ENCODE results near the gene EDA. TPM values are rescaled to one million over a fixed set of nuclear protein-coding genes. Genes with fewer than 3 reads are reported as not detected.

Gene EDA
- total RNA-seq, 2 donors from 2014 or later, result 8.1 to 10.1 TPM

- 57% methylated on average over 1 of the region's 1 CpG for WGBS
- Histone ChIP-seq H3K4me1 (replicated peaks) (no peaks in the 10 kb centered on the region), H3K36me3 (no peaks in the 10 kb centered on the region), H3K27me3 (replicated peaks; ENCODE audit: insufficient read depth) (no peaks in the 10 kb centered on the region), H3K4me3 (no peak overlapping the region), H3K9me3 (no peaks in the 10 kb centered on the region), H3K27ac (no peak overlapping the region)
- intact Hi-C loops (cut with DNase I), result no loop called here
- no peak for DNase-seq (ENCODE audit: low spot score)
- TF ChIP-seq POLR2A (IDR thresholded peaks at IDR 0.05) (no peak), CTCF (IDR thresholded peaks at IDR 0.05) (no peak), POLR2AphosphoS5 (IDR thresholded peaks at IDR 0.05) (no peak)
Observed at GRCh38 chrX:69664693-69665092, 48.8 kb downstream of the EDA start.

GRCh38 chrX:69670001-69670555 lies 54.2 kb downstream of the EDA start:
- Histone ChIP-seq H3K9me3 (no peaks in the 10 kb centered on the region), H3K4me1 (replicated peaks) (no peaks in the 10 kb centered on the region), H3K27me3 (replicated peaks; ENCODE audit: insufficient read depth) (no peaks in the 10 kb centered on the region), H3K27ac (no peak overlapping the region), H3K4me3 (no peak overlapping the region), H3K36me3 (no peaks in the 10 kb centered on the region)
- TF ChIP-seq CTCF (IDR thresholded peaks at IDR 0.05), result no peak
- TF ChIP-seq POLR2AphosphoS5 (IDR thresholded peaks at IDR 0.05), result no peak
- no peak for TF ChIP-seq POLR2A (IDR thresholded peaks at IDR 0.05)
- DNase-seq (ENCODE audit: low spot score), result no peak
- 100% methylated on average over 2 of the region's 2 CpGs for WGBS
- intact Hi-C loops (cut with DNase I), result no loop called here

DNA sequence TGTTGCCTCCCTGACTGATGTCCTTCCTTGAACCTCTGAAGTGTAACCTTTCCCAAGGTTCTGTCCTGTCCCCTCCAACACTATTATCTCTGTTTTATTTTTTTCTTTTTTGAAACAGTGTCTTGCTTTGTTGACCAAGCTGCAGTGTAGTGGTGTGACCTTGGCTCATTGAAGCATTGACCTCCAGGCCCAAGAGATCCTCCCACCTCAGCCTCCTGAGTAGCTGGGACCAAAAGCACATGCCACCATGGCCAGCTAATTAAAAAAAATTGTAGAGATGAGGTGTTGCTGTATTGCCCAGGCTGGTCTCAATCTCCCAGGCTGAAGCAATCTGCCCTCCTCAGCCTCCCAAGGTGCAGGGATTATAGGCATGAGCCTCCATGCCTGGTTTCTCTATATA lies 59.0 kb downstream of the EDA start:
- no peak for DNase-seq (ENCODE audit: low spot score)
- Histone ChIP-seq H3K27me3 (replicated peaks; ENCODE audit: insufficient read depth) (no peaks in the 10 kb centered on the region), H3K9me3 (no peaks in the 10 kb centered on the region), H3K36me3 (no peaks in the 10 kb centered on the region), H3K4me1 (replicated peaks) (no peaks in the 10 kb centered on the region), H3K4me3 (no peak overlapping the region), H3K27ac (no peak overlapping the region)
- TF ChIP-seq POLR2AphosphoS5 (IDR thresholded peaks at IDR 0.05), result no peak
- TF ChIP-seq POLR2A (IDR thresholded peaks at IDR 0.05), result no peak
- TF ChIP-seq CTCF (IDR thresholded peaks at IDR 0.05), result no peak
- intact Hi-C loops (cut with DNase I), result no loop called here

GRCh38 chrX:69705818-69706217 lies 89.9 kb downstream of the EDA start:
- intact Hi-C loops (cut with DNase I), result no loop called here
- H3K4me3 ChIP-seq, result no peak overlapping the region
- no peaks in the 10 kb centered on the region for H3K36me3 ChIP-seq
- H3K27ac ChIP-seq, result no peak overlapping the region
- TF ChIP-seq POLR2A (IDR thresholded peaks at IDR 0.05) (no peak), CTCF (IDR thresholded peaks at IDR 0.05) (no peak), POLR2AphosphoS5 (IDR thresholded peaks at IDR 0.05) (no peak)
- no peaks in the 10 kb centered on the region for H3K4me1 ChIP-seq (replicated peaks)
- no peak for DNase-seq (ENCODE audit: low spot score)
- H3K27me3 ChIP-seq (replicated peaks; ENCODE audit: insufficient read depth), result no peaks in the 10 kb centered on the region
- no peaks in the 10 kb centered on the region for H3K9me3 ChIP-seq
- 55% methylated on average over 2 of the region's 2 CpGs for WGBS

DNA sequence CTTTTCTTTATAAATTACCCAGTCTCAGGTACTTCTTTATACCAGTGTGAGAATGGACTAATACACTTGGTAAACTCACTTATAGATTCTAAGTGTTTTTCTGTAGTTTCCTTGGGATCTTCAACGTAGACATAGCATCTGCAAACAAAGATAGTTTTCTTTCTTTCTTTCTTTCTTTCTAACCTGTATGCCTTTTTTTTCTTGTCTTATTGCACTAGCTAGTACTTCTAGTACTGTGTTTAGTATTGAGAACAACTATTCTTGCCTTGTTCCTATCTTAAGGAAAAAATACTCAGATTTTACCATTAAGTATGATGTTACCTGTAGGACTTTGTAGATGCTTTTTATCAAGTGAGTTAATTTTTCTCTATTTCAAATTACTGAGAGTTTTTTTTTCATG lies 102.2 kb downstream of the EDA start:
- TF ChIP-seq POLR2AphosphoS5 (IDR thresholded peaks at IDR 0.05) (no peak), POLR2A (IDR thresholded peaks at IDR 0.05) (no peak), CTCF (IDR thresholded peaks at IDR 0.05) (no peak)
- Histone ChIP-seq H3K27ac (no peak overlapping the region), H3K9me3 (no peaks in the 10 kb centered on the region), H3K27me3 (replicated peaks; ENCODE audit: insufficient read depth) (no peaks in the 10 kb centered on the region), H3K36me3 (no peaks in the 10 kb centered on the region), H3K4me1 (replicated peaks) (no peaks in the 10 kb centered on the region), H3K4me3 (no peak overlapping the region)
- WGBS, result 92% methylated on average over 1 of the region's 1 CpG
- intact Hi-C loops (cut with DNase I), result no loop called here
- no peak for DNase-seq (ENCODE audit: low spot score)
